Erythroblast (primary cell): ENCODE results near the gene CARD19.
"Not testable (repeated sequence)": the region's sequence is repeated elsewhere in the genome, so short reads cannot be mapped to it uniquely, and the experiment has no call there.

Experiments
- DNase-seq, 2 experiments: peaks; one replicate each; lab custom pipeline; 2025; lab: John Stamatoyannopoulos, UW
- GATA1 ChIP-seq: IDR thresholded peaks from 2 replicates; pipeline ENCODE4 v1.6.1; 2011; ENCODE audit warnings: low read depth, mild to moderate bottlenecking, control low read depth, low read length, moderate library complexity
- POLR2A ChIP-seq: IDR thresholded peaks from 2 replicates; pipeline ENCODE4 v1.6.1; 2011; ENCODE audit warnings: mild to moderate bottlenecking, low read length

CARD19 gene

DNA sequence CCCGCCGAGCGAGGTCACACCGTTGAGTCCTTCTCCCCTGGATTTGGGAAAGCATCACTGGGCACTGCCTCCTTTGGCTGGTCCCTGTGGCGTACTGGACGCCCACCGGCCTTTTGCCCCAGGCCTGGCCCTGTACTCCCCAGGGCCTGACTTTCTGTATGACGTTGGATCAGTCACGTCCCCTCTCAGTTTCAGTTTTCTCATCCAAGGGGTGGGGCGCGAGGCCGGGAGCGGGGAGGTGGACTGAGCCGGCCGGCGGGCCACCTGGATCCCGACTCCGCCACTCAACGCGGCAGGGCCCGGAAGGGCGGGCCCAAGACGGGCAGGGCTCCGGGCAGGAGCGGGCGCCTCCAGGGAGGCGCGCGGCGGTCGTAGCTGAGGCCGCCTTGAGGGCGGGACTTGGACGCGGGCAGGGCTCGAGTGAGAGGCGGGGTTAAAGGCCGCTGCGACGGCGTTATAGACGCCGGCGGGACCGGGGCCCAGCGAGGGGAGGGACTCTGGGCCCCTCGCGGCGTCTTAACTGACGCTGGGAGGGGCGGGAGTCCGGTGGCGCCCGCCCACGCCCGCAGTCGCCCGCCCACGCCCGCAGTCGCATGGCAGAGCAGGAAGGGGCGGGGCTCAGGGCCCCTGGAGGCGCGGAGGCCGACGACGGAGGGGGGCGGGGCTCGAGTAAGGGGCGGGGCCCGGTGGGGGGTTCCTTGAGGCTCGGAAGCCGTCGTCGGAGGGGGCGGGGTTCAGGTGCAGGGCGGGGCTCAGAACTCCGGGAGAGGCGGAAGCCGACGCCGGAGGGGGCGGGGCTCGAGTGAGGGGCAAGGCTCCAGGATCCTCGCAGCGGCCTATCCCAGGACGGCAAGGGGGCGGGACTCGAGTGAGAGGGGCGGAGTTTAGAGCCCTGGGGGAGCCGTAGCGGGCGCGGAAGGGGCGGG lies 549 bp upstream of the CARD19 start:
- TF ChIP-seq GATA1, result no peak
- TF ChIP-seq POLR2A, result peak; percentile 86
- peak; percentile 99 to 100 for DNase-seq

DNA sequence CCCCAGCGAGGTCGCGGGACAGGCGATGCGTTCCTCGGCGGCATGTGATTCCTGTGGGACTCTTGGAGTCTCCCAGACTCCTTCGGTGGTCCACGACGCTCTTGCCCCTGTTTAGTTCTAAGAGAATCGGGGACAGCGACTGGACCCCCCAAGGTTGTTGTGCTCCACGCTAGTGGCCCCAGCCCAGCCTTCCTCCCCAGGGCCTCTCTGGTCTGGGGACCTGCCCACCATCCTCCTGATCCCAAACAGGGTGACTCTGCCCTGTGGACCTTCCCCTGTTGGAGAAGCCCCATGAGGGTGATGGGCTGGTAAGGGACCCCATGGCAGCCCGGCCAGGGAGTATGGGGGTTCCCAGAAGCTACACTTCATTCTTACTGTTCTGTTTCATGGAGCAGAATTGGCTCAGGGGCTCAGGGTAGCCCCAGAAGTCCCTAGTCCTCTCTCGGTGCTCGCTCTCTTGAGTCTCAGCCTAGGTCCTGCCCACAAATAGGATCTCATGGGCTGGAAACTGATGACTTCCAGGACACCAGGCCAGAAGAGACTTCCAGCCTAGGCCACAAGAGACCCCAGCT lies 880 bp downstream of the CARD19 start:
- no peak for TF ChIP-seq GATA1
- DNase-seq, result no peak

DNA sequence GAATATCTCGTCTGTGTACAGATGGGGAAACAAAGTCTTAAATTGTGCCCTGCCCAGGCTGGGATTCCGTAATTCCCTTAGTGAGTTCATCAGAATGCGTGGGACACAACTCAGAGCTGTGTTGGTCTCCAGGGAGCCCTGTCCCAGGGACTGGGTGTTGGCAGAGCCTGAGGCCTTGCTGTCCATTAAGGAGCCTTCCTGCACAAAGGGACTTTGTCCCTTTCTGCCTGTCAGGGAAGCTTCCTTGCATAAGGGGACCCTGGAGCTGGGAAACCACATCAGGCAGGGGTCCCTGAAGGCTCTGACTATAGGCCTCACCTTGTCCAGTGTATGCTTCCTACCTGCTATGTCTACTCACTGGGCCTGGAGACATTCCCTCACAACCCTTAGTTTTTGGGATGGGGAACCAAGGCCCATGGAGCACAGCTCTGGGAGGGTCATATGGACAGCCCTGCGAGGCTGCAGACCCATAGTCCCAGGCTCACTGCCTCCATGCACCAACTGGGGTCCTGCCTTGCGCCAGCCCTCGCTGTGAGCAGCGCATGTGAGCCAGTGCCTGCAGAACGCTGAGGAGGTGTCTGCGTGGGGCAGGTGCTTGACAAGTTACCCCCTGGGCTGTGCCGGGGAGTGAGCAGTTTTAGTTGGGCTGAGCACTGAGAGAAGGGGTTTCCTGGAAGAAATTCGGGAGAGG lies 1.6 kb downstream of the CARD19 start:
- no peak for DNase-seq
- TF ChIP-seq GATA1 (no peak), POLR2A (no peak)

DNA sequence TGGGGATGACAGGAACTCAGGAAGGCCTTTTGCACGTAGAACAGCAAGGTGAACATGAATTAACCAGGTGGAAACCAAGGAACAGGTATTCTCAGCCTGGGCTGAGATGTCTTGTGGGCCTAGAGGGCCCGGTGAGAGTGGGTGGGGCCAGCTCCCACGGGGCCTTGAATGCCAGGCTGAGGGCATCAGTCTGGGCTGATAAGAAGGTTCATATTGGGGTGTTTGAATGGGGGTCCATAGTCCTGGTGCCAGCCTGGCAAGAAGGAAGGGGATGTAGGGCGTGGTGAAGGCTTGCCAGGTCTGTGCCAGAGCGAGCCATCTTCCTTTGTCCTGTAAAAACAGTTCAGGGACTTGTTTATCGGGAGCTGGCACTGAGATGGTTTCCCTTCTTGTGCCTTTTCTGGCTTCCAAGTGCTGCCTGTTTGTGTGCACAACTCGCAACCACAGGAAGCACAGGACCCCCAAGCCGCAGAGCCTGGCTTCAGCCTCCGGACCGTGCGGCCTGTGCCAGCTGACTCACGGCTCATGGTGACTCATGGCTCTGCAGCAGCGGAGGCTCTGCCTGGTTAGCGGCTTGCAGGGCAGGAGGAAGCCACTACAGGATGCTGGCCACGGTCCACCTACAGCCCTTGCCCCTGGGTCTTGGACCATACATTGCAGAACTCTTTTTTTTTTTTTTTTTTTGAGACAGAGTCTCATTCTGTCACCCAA lies 2.4 kb downstream of the CARD19 start:
- no peak for TF ChIP-seq POLR2A
- no peak for TF ChIP-seq GATA1
- DNase-seq, result peak; percentile 54 to 79

DNA sequence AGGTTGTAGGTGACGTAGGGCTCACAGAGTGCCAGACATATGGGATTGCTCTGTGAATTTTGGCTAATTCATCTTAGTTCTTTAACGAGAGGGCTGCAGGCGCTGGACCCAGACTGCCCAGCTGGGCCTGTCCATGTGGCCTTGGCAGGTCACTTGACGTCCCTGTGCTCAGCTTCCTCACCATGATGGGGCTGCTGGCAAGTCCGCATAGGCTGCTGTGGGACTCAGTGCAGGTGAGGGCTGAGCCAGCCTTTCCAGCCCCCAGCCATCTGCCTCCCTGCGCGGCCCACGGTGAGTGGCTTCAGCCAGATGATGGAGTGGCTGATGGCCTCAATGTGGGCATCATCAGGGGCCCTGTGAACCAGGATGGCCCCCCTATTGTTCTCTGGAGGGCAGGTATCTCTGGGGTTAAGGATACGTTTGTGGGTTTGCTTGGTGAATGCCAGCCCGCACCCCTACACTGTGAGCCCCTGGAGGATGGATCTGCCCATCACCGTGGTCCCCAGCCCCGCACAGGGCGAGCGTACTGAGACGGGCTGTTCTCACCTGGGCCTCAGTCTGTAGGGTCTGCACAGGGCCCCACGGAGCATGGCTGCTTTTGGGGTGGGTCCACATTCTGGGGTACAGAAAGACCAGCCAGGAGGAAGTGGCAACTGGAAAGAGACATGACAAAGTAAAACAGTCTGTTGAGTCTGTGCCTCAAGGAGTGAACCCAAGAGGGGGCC lies 3.7 kb downstream of the CARD19 start:
- TF ChIP-seq POLR2A, result no peak
- no peak for TF ChIP-seq GATA1
- no peak for DNase-seq

DNA sequence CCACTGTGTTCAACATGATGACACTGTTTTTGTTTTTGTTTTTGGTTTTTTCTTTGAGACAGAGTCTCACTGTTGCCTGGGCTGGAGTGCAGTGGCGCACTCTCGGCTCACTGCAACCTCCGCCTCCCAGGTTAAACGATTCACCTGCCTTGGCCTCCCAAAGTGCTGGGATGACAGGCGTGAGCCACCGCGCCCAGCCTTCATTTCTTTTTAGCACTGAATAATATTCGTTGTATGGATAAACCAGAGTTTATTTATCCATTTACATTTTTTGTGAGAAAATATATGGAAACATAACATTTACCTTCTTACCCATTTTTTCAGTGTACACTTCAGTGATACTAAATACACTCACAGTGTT lies 4.2 kb downstream of the CARD19 start:
- no peak for TF ChIP-seq GATA1
- TF ChIP-seq POLR2A, result no peak
- DNase-seq, result no peak

DNA sequence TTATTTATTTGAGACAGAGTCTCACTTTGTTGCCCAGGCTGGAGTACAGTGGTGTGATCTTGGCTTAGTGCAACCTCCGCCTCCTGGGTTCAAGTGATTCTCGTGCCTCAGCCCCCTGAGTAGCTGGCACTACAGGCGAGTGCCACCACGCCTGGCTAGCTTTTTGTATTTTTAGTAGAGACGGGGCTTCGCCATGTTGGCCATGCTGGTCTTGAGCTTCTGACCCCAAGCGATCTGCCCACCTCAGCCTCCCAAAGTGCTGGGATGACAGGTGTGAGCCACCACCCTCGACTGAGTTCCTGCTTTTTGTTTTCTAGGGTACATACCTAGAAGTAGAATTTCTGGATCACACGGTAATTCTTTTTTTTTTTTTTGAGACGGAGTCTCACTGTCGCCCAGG lies 5.1 kb downstream of the CARD19 start:
- DNase-seq, result not testable (repeated sequence)

DNA sequence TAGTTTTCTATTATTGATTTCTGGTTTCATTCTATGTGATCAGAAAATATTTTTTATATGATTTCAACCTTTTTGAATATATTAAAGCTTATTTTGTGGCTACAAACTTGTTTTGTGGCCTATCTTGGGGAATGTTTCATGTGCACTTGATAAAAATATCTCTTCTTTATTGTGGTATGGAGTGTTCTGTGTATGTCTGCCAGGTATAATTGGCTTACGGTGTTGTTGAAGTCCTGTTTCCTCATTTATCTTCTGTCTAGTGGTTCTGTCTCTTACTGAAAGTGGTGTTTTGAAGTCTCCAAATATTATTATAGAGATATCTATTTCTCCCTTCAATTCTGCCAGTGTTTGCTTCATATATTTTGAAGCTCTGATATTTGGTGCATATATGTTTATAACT lies 9.6 kb downstream of the CARD19 start:
- DNase-seq, result no peak
- no peak for TF ChIP-seq GATA1
- TF ChIP-seq POLR2A, result no peak

DNA sequence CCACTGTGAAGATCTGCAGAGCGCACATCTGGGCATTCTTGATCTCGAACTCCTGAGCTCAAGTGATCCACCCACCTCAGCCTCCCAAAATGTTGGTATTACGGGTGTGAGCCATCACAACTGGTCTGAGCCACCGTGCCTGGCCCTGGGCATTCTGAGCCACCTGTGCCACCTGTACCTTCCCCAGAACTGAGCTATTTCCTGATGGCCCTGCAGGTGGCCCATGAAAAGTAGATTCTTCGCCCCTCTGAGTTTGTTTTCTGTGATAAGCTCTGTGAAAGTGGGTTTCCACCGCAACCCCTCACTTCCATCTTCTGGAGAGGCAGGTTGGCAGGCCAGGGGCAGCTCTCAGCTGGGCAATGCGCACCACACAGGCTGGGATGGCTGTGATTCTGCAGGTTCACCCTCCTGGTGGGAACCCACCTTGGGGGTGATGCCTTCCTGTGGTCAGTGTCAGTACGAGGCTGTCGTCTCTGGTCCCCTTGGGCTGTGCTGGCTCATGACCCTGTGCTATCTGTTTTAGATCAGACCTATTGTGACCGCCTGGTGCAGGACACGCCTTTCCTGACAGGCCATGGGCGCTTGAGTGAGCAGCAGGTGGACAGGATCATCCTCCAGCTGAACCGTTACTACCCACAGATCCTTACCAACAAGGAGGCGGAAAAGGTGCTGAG lies 11.3 kb downstream of the CARD19 start:
- TF ChIP-seq GATA1 (no peak), POLR2A (no peak)
- no peak for DNase-seq

DNA sequence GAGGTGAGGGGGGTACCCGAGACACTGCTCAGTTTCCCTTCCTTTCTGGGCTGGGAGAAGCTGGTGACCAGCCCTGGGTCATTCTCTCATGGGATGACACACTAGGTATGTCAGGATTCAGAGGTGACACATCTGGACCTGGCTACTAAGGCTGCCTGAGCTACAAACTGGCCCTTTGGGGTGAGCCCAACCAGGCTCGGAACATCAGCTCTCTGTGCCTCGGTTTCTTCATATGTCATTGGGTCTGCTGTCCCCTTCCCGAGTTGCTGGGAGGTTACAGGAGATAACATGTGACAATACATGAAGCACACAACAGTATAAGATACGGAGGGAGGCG lies 11.8 kb downstream of the CARD19 start:
- no peak for DNase-seq
- TF ChIP-seq GATA1 (no peak), POLR2A (no peak)

DNA sequence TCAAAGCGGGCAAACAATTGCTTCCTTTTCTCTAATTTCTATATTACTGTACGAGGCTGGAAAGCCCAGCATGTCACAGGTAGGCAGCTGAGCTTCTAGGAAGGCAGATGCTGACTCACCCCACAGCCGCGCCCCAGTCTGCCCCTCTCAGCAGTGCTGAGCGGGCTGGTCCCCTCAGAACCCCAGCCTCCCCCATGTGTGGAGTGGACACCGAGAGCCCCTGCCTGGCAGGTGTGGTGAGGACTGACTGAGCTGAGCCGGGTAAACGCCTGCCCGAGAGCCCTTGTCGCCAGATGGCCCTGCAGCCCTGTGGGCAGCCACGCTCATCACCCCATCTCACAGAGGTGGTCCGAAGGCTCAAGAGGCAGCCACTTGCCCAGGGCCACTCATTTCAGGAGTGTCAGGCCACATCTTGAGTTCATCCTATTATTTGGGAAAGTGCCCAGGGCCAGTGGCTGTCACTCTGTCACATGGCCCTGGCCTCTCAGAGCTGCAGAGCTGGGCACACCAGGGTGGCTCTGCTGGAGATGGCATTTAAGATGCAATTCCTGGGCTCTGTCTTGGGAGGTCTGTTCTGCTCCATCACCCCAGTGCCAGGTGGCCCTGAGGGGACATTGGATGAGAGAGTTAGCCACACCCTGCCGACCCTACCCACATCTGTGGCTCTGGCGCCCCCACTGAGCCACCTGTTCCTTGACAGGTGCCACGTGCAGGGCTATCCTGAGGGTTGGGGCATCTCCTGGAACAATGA lies 12.4 kb downstream of the CARD19 start:
- peak in 1 of 2 experiments; percentile 14 for DNase-seq
- TF ChIP-seq POLR2A, result no peak
- no peak for TF ChIP-seq GATA1

DNA sequence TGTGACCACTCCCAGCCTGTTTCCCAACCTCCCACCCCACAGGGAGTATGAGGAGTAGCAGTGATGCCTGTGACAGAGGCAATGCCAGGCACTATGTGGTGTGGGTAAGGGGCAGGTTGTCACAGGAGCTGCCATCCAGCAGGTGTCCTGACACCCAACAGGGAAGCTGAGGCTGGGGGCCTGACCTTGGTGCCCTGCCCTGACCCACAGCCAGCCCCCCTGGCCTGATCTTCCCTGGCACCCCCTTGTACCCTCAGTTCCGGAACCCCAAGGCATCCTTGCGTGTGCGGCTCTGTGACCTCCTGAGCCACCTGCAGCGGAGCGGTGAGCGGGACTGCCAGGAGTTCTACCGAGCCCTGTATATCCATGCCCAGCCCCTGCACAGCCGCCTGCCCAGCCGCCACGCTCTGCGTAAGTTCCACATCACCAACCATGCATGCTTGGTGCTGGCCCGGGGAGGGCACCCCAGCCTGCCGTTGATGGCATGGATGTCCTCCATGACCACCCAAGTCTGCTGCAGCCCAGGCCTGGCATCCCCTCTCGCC lies 14.4 kb downstream of the CARD19 start:
- TF ChIP-seq POLR2A, result no peak
- no peak for TF ChIP-seq GATA1
- DNase-seq, result no peak
